Stimulated activated CD4-positive, alpha-beta T cell treated with anti-CD3 and anti-CD28 coated beads, Interleukin-12 subunit alpha, Interleukin-12 subunit beta, amount 100 ng/mL, for 24 hours (primary cell): ENCODE data around the gene DRD5.
"Not testable (repeated sequence)": the region's sequence is repeated elsewhere in the genome, so short reads cannot be mapped to it uniquely, and the experiment has no call there.

Experiments used
- DNase-seq, 2 experiments: peaks; one replicate each; pipeline ENCODE4 v3.0.0-alpha.2; 2020; ENCODE audit warnings: low read depth in 2 of 2

DRD5 gene

DNA sequence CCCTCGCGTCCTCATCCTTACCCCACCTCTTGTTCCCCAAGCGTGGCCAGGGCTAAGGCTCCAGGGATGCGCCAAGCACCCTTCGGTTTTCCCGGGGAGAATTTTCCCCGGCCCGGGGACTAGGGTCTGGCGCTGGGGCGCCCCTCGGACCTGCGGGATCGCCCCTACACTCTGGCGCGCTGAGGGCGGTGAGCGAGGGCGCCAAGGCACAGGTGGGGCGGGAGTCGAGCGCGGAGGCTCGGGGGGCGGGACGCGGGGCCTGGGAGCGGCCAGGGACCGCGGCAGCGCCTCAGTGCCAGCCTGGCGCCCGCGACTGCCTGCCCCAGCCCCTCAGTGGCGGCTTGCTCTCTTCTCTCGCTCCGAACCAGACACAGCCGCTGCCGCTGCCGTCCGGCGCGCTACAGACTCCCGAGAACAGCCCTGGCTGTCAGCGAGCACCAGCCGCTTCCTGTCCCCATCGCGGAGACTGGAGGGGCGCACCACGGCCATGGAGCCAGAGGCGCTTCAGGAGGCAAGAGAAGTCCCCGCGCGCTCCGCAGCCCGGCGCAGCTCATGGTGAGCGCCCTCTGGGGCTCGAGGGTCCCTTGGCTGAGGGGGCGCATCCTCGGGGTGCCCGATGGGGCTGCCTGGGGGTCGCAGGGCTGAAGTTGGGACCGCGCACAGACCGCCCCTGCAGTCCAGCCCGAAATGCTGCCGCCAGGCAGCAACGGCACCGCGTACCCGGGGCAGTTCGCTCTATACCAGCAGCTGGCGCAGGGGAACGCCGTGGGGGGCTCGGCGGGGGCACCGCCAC is at the start of gene DRD5:
Gene DRD5, plus strand, starts transcription at position 292 of the 793 bp plus-strand sequence. Its CDS starts 396 bp downstream, at position 688.
- DNase-seq: no peak

DNA sequence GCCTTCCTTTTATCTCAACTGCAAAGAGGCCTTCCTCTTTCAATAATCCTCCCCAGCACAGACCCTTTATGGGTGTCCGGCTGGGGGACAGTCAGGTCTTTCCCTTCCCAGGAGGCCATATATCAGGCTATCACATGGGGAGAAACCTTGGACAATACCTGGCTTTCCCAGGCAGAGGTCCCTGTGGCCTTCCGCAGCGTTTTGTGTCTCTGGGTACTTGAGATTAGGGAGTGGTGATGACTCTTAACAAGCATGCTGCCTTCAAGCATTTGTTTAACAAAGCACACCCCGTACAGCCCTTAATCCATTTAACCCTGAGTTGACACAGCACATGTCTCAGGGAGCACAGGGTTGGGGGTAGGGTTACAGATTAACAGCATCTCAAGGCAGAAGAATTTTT is 49.2 kb upstream of the DRD5 start:
- not testable (repeated sequence) for DNase-seq

DNA sequence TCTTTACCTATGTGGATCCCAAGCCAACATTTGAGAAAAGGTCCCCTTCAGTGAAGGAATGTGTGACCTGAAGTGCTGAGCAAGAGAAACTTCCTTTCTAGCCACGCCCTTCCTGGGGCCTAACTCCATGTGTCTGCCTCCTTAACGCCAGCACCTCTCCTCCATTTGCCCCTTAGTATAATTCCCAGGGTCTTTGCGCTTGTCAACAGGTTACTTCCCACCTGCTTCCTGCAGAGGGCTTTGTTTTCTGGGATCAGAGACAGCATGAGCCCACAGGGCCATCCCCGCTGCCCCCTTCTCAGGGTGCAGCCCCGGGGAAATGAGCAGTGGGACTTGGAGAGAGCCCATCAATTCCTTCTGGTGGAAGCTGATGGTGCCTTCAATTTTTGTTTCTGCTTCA is 45.9 kb upstream of the DRD5 start:
- DNase-seq: no peak

DNA sequence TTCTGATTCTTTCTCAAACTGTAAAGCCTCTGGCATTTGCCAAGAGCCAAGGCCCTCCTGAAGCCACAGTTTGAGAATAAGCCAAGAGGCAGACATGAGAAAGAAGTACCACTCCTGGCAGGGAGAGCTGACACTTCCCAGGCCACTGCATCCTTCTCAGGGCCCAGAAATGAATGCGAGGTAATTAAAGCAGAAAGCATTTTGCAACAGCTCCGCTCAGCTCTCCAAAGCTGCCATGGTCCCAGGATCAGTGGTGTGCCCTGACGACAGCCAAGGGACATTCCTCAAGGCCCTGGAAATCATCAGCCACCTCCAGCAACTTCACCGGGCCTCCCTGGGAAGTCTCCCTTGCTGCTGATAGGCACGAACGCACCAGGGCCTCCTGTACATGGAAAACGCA is 44.2 kb upstream of the DRD5 start:
- DNase-seq: not testable (repeated sequence)

DNA sequence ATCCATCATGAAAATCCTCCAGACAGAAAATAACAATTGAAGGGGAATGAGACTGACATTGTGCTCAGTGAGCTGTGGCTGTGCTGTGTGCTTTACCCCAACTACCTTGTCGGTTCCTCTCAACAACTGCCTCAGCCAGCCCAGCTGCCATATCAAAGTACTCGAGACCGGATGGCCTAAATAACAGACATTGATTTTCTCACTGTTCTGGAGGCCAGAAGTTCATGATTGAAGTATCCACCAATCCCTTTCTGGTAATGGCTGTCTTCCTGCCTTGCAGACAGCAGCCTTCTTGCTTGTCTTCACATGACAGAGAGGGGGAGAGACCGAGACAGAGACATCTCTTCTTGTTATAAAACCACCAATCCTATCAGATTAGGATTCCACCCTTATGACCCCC is 37.6 kb upstream of the DRD5 start:
- DNase-seq: not testable (repeated sequence)

DNA sequence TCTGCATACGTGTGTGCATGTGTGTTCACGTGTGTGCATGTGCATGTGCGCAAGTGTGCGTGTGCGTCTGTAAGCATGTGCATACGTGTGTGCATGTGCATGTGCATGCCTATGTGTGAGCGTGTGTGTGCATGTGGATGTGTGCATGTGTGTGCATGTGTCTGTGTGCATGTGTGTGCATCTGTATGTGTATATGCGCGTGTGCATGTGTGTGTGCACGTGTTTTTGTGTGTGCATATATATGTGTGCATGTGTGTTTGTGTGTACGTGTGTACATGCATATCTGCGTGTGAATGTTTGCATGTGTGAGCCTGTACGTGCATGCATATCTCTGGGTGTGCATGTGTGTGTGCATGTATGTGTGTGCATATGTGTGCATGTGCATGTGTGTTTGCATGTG is 35.7 kb upstream of the DRD5 start:
- no peak for DNase-seq

DNA sequence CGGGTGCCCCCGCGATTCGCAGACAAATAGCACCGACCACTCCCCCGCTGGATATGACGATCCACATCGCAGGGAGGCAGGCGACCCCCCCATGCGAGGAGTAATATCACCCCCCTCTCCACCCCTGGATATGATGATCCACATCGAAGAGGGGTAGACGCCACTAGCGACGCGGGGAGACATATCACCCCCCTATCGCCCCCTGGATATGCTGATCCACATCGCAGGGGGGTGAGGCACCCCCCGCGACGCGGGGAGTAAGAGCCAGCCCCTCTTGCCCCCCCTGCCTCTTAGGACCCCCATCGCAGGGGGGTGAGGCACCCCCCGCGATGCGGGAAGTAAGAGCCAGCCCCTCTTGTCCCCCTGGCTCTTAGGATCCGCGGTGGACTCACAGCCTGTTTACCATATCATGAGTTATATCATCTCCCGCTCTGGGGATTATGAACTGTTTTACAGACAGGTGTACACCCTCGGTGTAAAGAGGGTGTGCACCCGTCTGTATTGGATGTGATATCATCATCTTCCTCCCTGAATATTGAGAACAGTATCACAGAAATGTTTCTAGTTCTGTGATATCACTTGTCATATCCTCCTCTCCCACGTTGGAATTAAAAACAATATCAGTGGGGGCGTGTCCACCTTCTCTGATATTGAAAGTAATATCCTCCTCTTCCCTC is 22.7 kb upstream of the DRD5 start:
- no peak for DNase-seq

DNA sequence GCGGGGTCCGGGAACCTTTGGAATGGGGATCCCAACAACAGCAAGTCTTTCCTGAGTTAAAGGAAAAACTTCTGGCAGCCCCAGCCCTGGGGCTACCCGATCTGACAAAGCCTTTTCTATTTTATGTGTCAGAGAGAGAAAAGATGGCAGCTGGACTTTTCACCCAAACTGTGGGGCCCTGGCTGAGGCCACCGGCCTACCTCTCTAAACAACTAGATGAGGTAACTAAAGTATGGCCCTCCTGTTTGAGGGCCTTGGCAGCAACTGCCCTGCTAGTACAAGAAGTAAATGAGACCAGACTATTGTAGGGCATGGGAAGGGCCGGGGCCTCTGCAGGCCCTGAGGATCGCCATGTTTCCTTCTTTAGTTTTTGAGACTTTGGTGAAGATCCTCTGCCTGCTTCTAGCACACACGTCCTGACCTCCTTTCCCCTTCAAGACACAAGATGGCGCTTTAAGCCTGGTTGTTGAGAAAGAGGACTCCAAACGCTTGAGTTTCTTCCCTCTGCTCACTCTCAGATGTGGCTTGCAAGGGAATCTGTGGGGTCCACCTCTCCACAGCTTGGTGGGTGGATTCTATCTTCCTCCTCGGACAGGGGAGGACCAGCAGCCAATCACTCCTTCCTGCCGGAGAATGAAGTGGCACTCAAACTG is 18.5 kb upstream of the DRD5 start:
- DNase-seq: no peak

DNA sequence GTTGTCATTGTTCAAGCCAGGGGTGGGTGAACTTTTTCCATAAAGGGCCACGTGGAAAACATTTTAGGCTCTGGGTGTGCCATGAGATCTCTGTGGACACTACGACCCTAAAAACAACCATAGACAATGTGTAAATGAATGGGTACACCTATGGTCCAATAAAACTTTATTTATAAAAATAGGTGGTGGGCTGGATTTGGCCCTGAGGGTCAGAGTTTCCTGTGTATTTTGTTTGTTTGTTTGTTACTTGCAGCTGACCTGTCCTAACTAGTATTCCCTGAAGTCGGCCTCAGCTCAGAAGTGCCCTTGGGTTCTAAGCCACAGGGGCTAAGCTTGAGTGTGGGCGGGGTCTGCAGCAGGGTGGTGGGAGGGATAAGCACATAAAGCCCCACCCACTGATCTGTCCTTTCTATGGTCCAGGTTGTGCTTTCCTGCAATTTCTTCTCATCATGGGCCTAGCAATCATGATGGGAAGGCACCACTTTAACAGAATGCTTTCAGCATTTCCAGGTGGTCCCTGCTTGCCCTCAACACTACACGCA is 17.2 kb upstream of the DRD5 start:
- DNase-seq: no peak

DNA sequence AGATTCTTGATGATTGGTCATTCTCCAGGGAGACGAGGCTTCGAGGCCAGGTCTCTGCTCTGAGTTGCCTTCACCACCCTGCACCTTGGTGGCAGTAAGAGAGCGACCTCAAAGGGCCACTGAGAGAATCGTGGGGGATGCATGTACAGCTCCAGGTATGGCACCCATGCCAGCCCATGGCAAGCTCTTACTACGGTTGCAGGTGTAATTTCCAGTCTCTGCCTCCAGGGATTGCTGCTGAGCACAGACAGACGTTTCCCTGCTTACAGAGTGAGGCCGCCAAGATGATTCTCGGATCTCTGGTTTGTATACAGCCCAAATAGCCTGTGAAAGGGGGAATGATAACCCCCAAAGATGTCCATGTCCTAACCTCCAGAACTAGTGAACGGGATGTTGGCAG is 16.3 kb upstream of the DRD5 start:
- no peak for DNase-seq

DNA sequence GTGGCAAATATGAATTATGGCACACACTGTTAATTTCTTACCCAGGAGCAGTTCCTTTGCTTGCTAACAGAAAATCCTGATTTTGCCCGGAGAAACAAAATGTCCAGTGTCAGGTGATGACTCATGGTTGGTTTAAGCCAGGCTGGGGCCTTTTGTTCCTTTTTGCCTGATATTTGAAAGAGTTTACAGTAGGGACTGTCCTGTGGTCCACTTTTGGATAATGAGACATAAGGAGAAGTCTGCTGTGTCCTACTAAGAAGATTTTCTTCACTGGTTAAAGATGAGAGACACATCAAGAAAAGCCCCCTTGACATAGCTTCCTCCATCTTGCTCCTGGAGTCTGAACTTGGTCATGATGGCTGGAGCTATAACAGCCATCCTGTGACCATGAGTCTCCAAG is 12.1 kb upstream of the DRD5 start:
- no peak for DNase-seq

DNA sequence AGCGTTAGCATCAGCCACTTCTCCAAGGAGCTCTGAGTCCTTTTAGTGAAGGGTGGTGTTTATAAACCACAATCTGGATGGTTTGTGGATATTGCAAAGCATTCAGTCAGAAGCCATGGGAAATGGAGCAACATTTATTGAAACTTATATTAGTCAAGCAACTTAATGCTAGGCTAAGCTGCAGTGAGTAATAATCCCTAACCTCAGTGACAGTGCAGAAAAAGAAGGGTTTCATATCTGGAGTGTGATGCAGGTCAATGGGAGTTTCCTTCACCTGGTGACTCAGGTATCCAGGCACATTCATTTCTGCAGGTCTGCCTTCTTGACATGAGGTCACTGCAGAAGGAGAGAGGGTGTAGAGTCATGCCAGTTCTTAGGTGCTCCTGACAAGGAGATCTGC is 10.4 kb upstream of the DRD5 start:
- no peak for DNase-seq

DNA sequence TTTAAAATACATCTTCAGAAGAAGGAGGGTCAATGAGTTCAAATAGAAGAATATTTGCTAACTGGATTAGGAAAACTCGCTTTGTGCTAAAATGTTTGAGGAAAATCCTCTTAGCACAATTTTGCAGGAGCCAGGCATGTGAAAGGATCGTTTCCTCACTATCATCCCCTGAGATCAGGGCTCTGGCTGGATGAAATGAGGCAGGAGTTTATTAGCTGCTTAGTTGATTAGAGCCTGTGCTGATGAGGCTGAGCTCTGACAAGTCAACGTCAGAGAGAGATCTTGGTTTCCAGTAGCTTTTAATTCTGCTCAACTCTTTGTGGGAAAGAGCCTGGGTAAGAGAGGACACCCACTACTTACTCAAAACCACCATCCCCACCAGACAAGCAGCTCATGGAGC is 8.0 kb upstream of the DRD5 start:
- DNase-seq: no peak

DNA sequence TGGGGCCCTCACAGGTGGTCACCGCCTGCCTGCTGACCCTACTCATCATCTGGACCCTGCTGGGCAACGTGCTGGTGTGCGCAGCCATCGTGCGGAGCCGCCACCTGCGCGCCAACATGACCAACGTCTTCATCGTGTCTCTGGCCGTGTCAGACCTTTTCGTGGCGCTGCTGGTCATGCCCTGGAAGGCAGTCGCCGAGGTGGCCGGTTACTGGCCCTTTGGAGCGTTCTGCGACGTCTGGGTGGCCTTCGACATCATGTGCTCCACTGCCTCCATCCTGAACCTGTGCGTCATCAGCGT is 652 bp downstream of the DRD5 start:
- DNase-seq: no peak

DNA sequence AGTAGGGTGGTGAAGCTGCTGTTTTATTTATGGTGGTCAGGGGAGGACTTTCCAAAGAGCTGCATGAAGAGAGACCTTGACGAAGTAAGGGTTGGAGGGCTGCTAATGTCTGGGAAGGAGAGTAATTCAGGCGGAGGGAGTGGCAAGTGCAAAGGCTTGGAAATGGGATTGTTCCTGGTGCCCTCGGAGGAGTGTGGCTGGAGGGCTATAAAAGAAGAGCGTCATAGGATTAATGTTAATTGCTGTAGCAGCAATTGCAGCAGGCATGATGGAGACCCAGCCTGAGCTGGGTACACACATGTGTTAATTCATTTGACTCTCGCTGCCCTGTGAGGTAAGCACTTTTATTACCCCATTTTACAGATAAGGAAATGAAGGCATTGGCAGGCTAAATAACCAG is 4.5 kb downstream of the DRD5 start:
- not testable (repeated sequence) for DNase-seq

DNA sequence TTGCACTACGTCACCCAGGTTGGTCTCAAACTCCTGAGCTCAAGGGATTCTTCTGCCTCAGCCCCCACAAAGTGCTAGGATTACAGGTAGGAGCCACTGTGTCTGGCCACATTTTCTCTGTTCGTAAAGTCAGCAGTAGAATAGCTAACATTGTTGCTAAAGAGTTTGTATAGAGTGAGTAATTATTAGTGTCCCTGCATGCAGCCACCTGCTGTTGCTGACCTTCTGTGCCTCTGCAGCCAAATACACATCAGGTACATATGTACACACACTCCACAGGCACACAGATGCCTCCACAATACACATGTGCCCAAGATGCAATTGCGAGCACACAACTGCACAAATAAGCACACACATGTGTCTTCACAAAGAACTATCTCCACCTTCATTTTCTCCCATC is 10.9 kb downstream of the DRD5 start:
- no peak for DNase-seq

DNA sequence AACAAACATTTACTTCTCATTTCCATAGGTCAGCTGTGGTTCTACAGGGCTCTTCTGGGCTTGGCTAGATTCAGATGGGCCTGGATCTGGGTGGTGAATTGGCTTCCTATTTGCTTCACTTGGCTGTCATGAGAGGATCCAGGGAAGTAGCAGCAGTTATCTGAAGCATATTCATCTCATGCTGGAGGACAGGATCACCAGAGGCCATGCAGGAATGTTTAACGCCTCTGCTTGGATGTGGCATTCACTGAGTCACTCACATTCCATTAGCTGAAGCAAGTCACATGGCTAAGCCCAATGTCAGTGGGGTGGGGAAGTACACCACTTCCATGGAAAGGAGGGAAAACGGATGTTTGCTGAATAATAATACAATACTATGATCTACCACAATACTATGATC is 15.2 kb downstream of the DRD5 start:
- DNase-seq: not testable (repeated sequence)

DNA sequence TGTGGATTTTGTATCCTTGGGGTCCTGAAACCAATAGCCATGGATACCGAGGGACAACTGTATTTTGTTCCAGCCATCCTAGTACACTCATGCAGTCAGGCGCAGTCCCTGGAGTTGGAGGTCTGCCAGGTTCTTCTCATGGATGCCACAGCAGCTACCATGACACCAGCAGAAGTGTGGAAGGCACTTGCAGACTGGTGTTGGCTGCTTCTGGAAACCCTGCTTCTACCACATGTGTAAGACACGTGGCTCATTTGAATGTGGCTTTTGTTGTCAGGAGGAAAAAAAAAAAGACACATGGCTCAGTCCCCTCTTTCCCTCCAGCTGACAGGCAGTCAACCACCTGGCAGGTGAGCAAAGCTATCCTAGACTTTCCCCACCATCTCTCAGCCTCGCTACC is 19.4 kb downstream of the DRD5 start:
- no peak for DNase-seq

DNA sequence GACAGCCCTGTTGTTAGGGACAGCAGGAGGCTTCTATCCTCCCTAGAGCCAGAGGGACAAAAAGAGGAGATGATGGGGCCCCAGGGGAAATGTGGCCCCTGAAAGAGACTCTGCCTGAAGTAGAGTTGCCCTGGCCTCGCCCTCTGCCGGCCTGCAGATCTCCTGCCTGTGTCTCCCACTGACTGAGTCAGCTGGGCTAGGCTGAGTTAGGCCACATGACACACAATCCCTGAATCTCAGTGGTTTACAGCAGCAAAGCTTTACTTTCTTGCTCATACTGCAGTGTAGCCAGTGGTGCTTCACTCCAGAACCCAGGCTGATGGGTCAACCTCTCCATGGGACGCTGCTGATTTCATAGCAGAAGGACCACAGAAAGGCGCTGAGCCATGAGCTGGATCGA is 23.5 kb downstream of the DRD5 start:
- no peak for DNase-seq

DNA sequence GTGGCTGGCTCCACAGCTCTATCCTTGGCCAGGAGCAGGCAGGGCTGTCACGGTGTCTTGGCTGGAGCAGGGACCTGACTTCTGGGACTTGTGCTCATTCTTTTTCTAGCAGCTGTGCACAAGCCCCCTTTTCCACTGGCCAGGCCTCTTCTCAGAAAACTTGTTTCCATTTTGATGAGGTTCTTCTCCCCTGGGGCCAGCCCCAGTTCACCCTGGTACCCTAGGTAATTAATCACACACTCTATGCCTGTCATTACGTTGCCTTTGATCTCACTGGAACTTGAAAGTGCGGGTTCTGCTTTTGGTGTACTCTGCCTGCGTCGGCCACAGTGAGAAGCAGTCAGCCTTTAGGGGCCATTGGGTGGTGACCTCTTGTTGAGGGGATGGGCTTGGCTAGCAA is 26.6 kb downstream of the DRD5 start:
- DNase-seq: no peak

DNA sequence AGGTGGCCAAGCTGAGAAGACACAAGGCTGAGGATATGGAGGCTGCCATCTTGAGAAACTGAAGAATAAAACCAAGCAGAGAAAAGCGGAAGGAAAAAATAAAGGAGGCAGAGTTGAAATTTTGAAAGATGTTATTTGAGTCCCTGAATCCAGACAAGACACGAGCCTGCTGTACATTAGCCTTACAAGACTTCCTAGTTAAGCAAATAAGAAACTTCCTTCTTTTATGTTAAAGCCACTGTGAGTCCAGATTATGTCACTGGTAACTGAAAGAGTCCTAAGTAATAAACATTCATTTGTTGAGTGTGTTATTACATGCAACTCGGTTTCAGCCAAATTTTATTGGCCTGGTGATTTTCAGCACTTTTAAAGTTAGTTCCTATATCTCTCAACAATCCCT is 30.4 kb downstream of the DRD5 start:
- no peak for DNase-seq

DNA sequence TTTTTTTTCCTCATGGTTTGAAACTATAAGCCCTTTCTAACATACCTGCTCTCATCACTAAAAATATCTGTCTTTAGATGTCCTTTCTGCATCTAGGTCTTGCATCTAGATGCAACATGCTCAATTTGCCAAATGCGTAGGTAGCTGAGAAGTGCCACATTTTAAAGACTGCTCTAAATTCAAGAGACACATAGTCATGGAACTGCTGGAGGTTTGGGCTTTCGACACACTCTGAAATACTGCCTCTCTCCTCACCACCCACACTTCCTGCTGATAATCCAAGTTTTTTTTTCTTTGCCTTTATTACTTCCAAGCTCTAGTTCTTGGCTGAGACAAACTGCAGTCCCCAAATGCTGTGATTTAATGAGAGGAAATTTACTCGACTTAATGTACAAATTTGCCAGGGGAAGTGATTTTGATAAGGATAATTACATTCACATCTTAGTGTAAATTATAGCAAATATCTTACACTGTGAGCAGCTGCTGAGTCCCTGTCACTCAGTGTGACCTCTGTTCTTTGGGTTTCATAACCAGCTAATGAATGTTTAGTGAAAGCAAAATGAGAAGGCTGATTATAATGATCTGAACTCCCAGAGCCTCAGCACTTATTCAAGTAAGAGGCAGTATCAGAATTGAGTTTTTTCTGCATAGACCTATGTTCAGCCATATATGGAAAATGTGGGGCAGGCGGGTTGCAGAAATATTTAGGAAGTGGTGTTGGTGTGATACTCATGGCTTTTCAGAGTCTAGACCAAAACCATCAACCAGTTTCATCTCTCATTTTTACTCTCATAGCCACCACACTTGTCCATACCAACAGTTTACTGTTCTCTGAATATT is 31.3 kb downstream of the DRD5 start:
- no peak for DNase-seq
